Liver (tissue), 9 donors: ENCODE results near the gene INHBB. TPM values are rescaled to one million over a fixed set of nuclear protein-coding genes. Genes with fewer than 3 reads are reported as not detected.
"Not testable (repeated sequence)": the region's sequence is repeated elsewhere in the genome, so short reads cannot be mapped to it uniquely, and the experiment has no call there.

Source experiments
- DNase-seq: peaks from one replicate; pipeline ENCODE4 v3.0.0-alpha.2; 2017; ENCODE audit warnings: low spot score
- H3K27ac ChIP-seq, 2 donors: one replicate each; pipeline ENCODE4 v1.7.0; 2013; ENCODE audit warnings: inconsistent platforms in 2 of 2, low read length in 2 of 2, control low read depth in 1 of 2, low read depth in 1 of 2, mild to moderate bottlenecking in 1 of 2
- H3K27me3 ChIP-seq, 4 donors: one replicate each; pipeline versions ENCODE4 v1.6.1 to v1.7.0; 2013; ENCODE audit warnings: low read length in 3 of 4, inconsistent platforms in 1 of 4, mild to moderate bottlenecking in 1 of 4, moderate library complexity in 1 of 4; ENCODE audit not compliant: control insufficient read depth in 4 of 4, insufficient read depth in 4 of 4
- H3K36me3 ChIP-seq, 4 donors: one replicate each; pipeline versions ENCODE4 v1.6.1 to v1.7.0; 2013; ENCODE audit warnings: low read length in 3 of 4, mild to moderate bottlenecking in 3 of 4, low read depth in 1 of 4, moderate library complexity in 1 of 4; ENCODE audit not compliant: control insufficient read depth in 4 of 4, insufficient read depth in 3 of 4
- H3K4me1 ChIP-seq, 4 donors: one replicate each; pipeline versions ENCODE4 v1.6.1 to v1.7.0; 2013; ENCODE audit warnings: low read length in 3 of 4, mild to moderate bottlenecking in 3 of 4, moderate library complexity in 1 of 4; ENCODE audit not compliant: control insufficient read depth in 4 of 4, insufficient read depth in 4 of 4
- H3K4me3 ChIP-seq, 3 donors: one replicate each; pipeline versions ENCODE4 v1.6.1 to v1.7.0; 2013; ENCODE audit warnings: low read length in 3 of 3, control low read depth in 1 of 3, low read depth in 1 of 3, mild to moderate bottlenecking in 1 of 3
- H3K9ac ChIP-seq, 2 donors: one replicate each; pipeline ENCODE4 v1.7.0; 2013; ENCODE audit warnings: low read length in 2 of 2, mild to moderate bottlenecking in 2 of 2, moderate library complexity in 2 of 2, control low read depth in 1 of 2, low read depth in 1 of 2
- H3K9me3 ChIP-seq, 4 donors: one replicate each; pipeline versions ENCODE4 v1.6.1 to v1.7.0; 2013; ENCODE audit warnings: low read length in 3 of 4; ENCODE audit not compliant: control insufficient read depth in 4 of 4
- CTCF ChIP-seq: fragments of 150-350 bp; IDR thresholded peaks from 2 replicates; pipeline ENCODE4 v1.5.1; 2017; ENCODE audit warnings: improper control_type of control experiment, low read depth, low read length; ENCODE audit not compliant: missing input control
- EGR1 ChIP-seq, 2 donors: IDR thresholded peaks; 2 replicates each; pipeline ENCODE4 v1.6.1; 2016 to 2018; ENCODE audit warnings: antibody characterized with exemption in 2 of 2, low read depth in 2 of 2
- FOXA1 ChIP-seq: IDR thresholded peaks from 2 replicates; pipeline ENCODE4 v1.6.1; 2016; ENCODE audit warnings: antibody characterized with exemption
- FOXA2 ChIP-seq: IDR thresholded peaks from 2 replicates; pipeline ENCODE4 v1.6.1; 2016; ENCODE audit warnings: antibody characterized with exemption
- GABPA ChIP-seq, 2 donors: IDR thresholded peaks in 1 of 2; conservative IDR thresholded peaks in 1 of 2; 2 replicates each; pipeline ENCODE4 v1.6.1; 2016; ENCODE audit warnings: antibody characterized with exemption in 2 of 2, mild to moderate bottlenecking in 1 of 2, moderate library complexity in 1 of 2
- HNF4A ChIP-seq, 2 donors: conservative IDR thresholded peaks; 2 replicates each; pipeline ENCODE4 v1.6.1; 2016; ENCODE audit warnings: antibody characterized with exemption in 2 of 2, mild to moderate bottlenecking in 2 of 2
- HNF4G ChIP-seq: IDR thresholded peaks from 2 replicates; pipeline ENCODE4 v1.6.1; 2016; ENCODE audit warnings: antibody characterized with exemption
- JUND ChIP-seq, 2 donors: IDR thresholded peaks; 2 replicates each; pipeline ENCODE4 v1.6.1; 2016; ENCODE audit warnings: antibody characterized with exemption in 2 of 2
- MAX ChIP-seq: IDR thresholded peaks from 2 replicates; pipeline ENCODE4 v1.6.1; 2016; ENCODE audit warnings: antibody characterized with exemption
- NR2F2 ChIP-seq: IDR thresholded peaks from 2 replicates; pipeline ENCODE4 v1.6.1; 2016; ENCODE audit warnings: antibody characterized with exemption
- RAD21 ChIP-seq, 2 donors: IDR thresholded peaks; 2 replicates each; pipeline ENCODE4 v1.6.1; 2016; ENCODE audit warnings: antibody characterized with exemption in 2 of 2, mild to moderate bottlenecking in 2 of 2
- REST ChIP-seq: IDR thresholded peaks from 2 replicates; pipeline ENCODE4 v1.6.1; 2016; ENCODE audit warnings: antibody characterized with exemption, mild to moderate bottlenecking
- RXRA ChIP-seq, 2 donors: IDR thresholded peaks; 2 replicates each; pipeline ENCODE4 v1.6.1; 2017 to 2018; ENCODE audit warnings: antibody characterized with exemption in 2 of 2, mild to moderate bottlenecking in 1 of 2
- SP1 ChIP-seq: IDR thresholded peaks from 2 replicates; pipeline ENCODE4 v1.6.1; 2018; ENCODE audit warnings: antibody characterized with exemption, mild to moderate bottlenecking
- TAF1 ChIP-seq: conservative IDR thresholded peaks from 2 replicates; pipeline ENCODE4 v1.6.1; 2016; ENCODE audit warnings: antibody characterized with exemption, mild to moderate bottlenecking
- YY1 ChIP-seq: IDR thresholded peaks from 2 replicates; pipeline ENCODE4 v1.6.1; 2016; ENCODE audit warnings: antibody characterized with exemption, mild to moderate bottlenecking
- ZBTB33 ChIP-seq: IDR thresholded peaks from 2 replicates; pipeline ENCODE4 v1.6.1; 2016; ENCODE audit warnings: antibody characterized with exemption
- whole genome bisulfite sequencing: extraction: QIAGEN DNeasy Blood & Tissue Kit; methylation state at CpG from one replicate; pipeline ENCODE4 v1.1.7; 2013; 5-methylcytosine and 5-hydroxymethylcytosine counted together
- polyA plus RNA-seq, 2 donors: library from polyadenylated mRNA; stranded (reverse) in 1 of 2; unstranded in 1 of 2; fragments of 200-250 nt in 1 of 2; fragments of >200 nt in 1 of 2; fragmentation: Nextera tagmentation in 1 of 2; extraction: Ambion mirVana in 1 of 2; gene quantifications; one replicate each; pipeline versions ENCODE4 v1.2.1 to v1.2.3, GENCODE V29; 2013 to 2015
- total RNA-seq, 2 donors: library from RNA; depleted of rRNA; stranded (reverse); fragments of >200 nt; gene quantifications; one replicate each; pipeline ENCODE4 v1.2.3, GENCODE V29; 2014
- donor health status: healthy.
- donor health status: healthy.
- donor health status: healthy.
- donor health status: healthy.
- donor health status: healthy.

The INHBB gene
- total and polyA plus RNA-seq, 4 donors: 0.36 to 7.4 (median 2.1) TPM

GRCh38 chr2:120390381-120391055 is 44.6 kb downstream of the INHBB start:
- peak; percentile 5 for DNase-seq
- H3K9me3 ChIP-seq: no peaks in the 10 kb centered on the region
- 89% methylated on average over 11 of the region's 11 CpGs for WGBS

GRCh38 chr2:120391382-120391781 is 45.4 kb downstream of the INHBB start:
- 37% methylated on average over 2 of the region's 2 CpGs for WGBS
- not testable (repeated sequence) for H3K4me1 ChIP-seq

More at GRCh38 chr2:120390381-120391055, 44.6 kb downstream of the INHBB start:
- no peaks in the 10 kb centered on the region for H3K36me3 ChIP-seq
- TF ChIP-seq FOXA1: no peak
- TF ChIP-seq GABPA (IDR thresholded peaks at IDR 0.05 in 1 of 2, conservative IDR thresholded peaks at IDR 0.05 in 1 of 2): no peak
- TF ChIP-seq SP1: no peak
- TF ChIP-seq JUND (IDR thresholded peaks at IDR 0.05): no peak
- no peak for TF ChIP-seq REST
- no peak for TF ChIP-seq NR2F2
- no peak for TF ChIP-seq FOXA2
- TF ChIP-seq MAX: no peak
- no peak for TF ChIP-seq CTCF
- TF ChIP-seq EGR1 (IDR thresholded peaks at IDR 0.05; ENCODE audit: low read depth in 2 of 2): no peak
- no peak for TF ChIP-seq RAD21 (IDR thresholded peaks at IDR 0.05)
- TF ChIP-seq YY1: no peak
- TF ChIP-seq RXRA (IDR thresholded peaks at IDR 0.05): no peak
- TF ChIP-seq ZBTB33: no peak
- no peak for TF ChIP-seq TAF1
- no peak for TF ChIP-seq HNF4G
- TF ChIP-seq HNF4A (conservative IDR thresholded peaks at IDR 0.05): no peak
- no peak overlapping the region for H3K27ac ChIP-seq
- H3K27me3 ChIP-seq: no peaks in the 10 kb centered on the region
- H3K4me3 ChIP-seq: no peak overlapping the region
- peaks cover 0 to under 1% (median 0%) of the 10 kb centered on the region in 4 donors for H3K4me1 ChIP-seq
- no peak overlapping the region for H3K9ac ChIP-seq

More at GRCh38 chr2:120391382-120391781, 45.4 kb downstream of the INHBB start:
- not testable (repeated sequence) for H3K9ac ChIP-seq, H3K27me3 ChIP-seq, H3K9me3 ChIP-seq, H3K36me3 ChIP-seq, DNase-seq, H3K4me3 ChIP-seq, H3K27ac ChIP-seq
